GM12878 (cell line): Measurements from ENCODE around the gene KIF2A. TPM values are rescaled to one million over a fixed set of nuclear protein-coding genes. Genes with fewer than 3 reads are reported as not detected.

Experiments
- ATAC-seq: fragments of 200-7000 bp; cut with Tn5 transposase; 3 replicates; pipeline ENCODE4 v1.9.1; 2020; ENCODE audit warnings: mild to moderate bottlenecking, moderate library complexity
- BruUV-seq: library from RNA; stranded (reverse); fragments of 400-500 nt; replicated peaks from 2 replicates; lab custom pipeline; 2021; lab: Mats Ljungman, UMichigan
- CTCF ChIA-PET: fragments of 300-600 bp; sonication (Branson Sonifier 250); formaldehyde crosslinking; extraction: SDS; loops from one replicate; lab custom pipeline; 2021; ENCODE audit warnings: inconsistent platforms; lab: Yijun Ruan, JAX
- POLR2A ChIA-PET: fragments of 350-600 bp; formaldehyde crosslinking; extraction: SDS; loops from one replicate; lab custom pipeline; 2021; ENCODE audit warnings: inconsistent platforms; lab: Charles Lee
- RAD21 ChIA-PET: fragments of 300-600 bp; sonication (Branson Sonifier 250); formaldehyde crosslinking; loops from one replicate; lab custom pipeline; 2023; ENCODE audit warnings: antibody characterized with exemption; ENCODE audit not compliant: unreplicated experiment; lab: Charles Lee
- SMC1A ChIA-PET: fragments of 300-600 bp; sonication (Branson Sonifier 250); formaldehyde crosslinking; loops from one replicate; lab custom pipeline; 2023; ENCODE audit not compliant: unreplicated experiment, uncharacterized antibody; lab: Charles Lee
- DNase-seq: peaks from one replicate; pipeline ENCODE4 v3.0.0-alpha.2; 2011; ENCODE audit warnings: low read depth, low spot score
- FAIRE-seq: peaks from 3 replicates; lab custom pipeline; 2011; peaks lifted over from hg19 to GRCh38; lab: Jason Lieb, UNC
- H2AFZ ChIP-seq: 2 replicates; pipeline ENCODE4 v1.6.0; 2011; ENCODE audit warnings: low read depth, low read length, control low read depth; ENCODE audit not compliant: control insufficient read depth
- H3K27ac ChIP-seq: 2 replicates; pipeline ENCODE4 v1.5.1; 2011; ENCODE audit warnings: control low read depth; ENCODE audit not compliant: control insufficient read depth, insufficient read depth
- H3K27me3 ChIP-seq, 2 experiments: replicated peaks in 1 of 2; 2 replicates each; pipeline versions ENCODE4 v1.6.0 to v1.6.1; 2011; ENCODE audit warnings: low read length in 1 of 2; ENCODE audit not compliant: control insufficient read depth in 2 of 2, insufficient read depth in 2 of 2
- H3K36me3 ChIP-seq, 2 experiments: 2 replicates each; pipeline ENCODE4 v1.5.1; 2011; ENCODE audit warnings: low read length in 1 of 2; ENCODE audit not compliant: control insufficient read depth in 2 of 2, insufficient read depth in 2 of 2
- H3K4me1 ChIP-seq: 2 replicates; pipeline ENCODE4 v1.6.1; 2011; ENCODE audit warnings: mild to moderate bottlenecking, low read length, moderate library complexity, mixed read lengths; ENCODE audit not compliant: control insufficient read depth, insufficient read depth
- H3K4me2 ChIP-seq: 2 replicates; pipeline ENCODE4 v1.6.0; 2011; ENCODE audit warnings: control low read depth; ENCODE audit not compliant: control insufficient read depth, insufficient read depth
- H3K4me3 ChIP-seq: fragments of 200-600 bp; sonication (generic); 2 replicates; pipeline ENCODE4 v1.5.1; 2016
- H3K79me2 ChIP-seq: 2 replicates; pipeline ENCODE4 v1.6.0; 2011; ENCODE audit warnings: low read length; ENCODE audit not compliant: control insufficient read depth, insufficient read depth
- H3K9ac ChIP-seq: 2 replicates; pipeline ENCODE4 v1.8.0; 2011; ENCODE audit warnings: low read length, control low read depth, mixed read lengths; ENCODE audit not compliant: control insufficient read depth, insufficient read depth
- H3K9me3 ChIP-seq: replicated peaks from 3 replicates; pipeline ENCODE4 v1.5.1; 2011; ENCODE audit warnings: mild to moderate bottlenecking, low read length; ENCODE audit not compliant: control insufficient read depth, insufficient read depth
- H4K20me1 ChIP-seq: 2 replicates; pipeline ENCODE4 v1.6.0; 2011; ENCODE audit not compliant: control insufficient read depth, insufficient read depth
- BACH1 ChIP-seq: fragments of 450-650 bp; IDR thresholded peaks from 2 replicates; pipeline ENCODE4 v1.6.1; 2017; ENCODE audit warnings: mild to moderate bottlenecking, borderline replicate concordance
- BHLHE40 ChIP-seq, 2 experiments: fragments of 450-650 bp in 1 of 2; IDR thresholded peaks; 2 replicates each; pipeline ENCODE4 v1.6.1; 2011 to 2017; ENCODE audit warnings: low read depth in 2 of 2, borderline replicate concordance in 1 of 2, improper control_type of control experiment in 1 of 2, low read length in 1 of 2, mild to moderate bottlenecking in 1 of 2
- FOXM1 ChIP-seq: IDR thresholded peaks from 2 replicates; pipeline ENCODE4 v1.6.1; 2012; ENCODE audit warnings: low read depth, mild to moderate bottlenecking, inconsistent platforms, low read length, moderate library complexity
- MYB ChIP-seq: fragments of 150-350 bp; IDR thresholded peaks from 2 replicates; pipeline ENCODE4 v1.6.1; 2014; ENCODE audit warnings: mild to moderate bottlenecking, low read depth, low read length, borderline replicate concordance
- NRF1 ChIP-seq: conservative IDR thresholded peaks from 2 replicates; pipeline ENCODE4 v1.6.1; 2011; ENCODE audit warnings: mild to moderate bottlenecking, low read depth, low read length, improper control_type of control experiment
- PML ChIP-seq: IDR thresholded peaks from 2 replicates; pipeline ENCODE4 v1.6.1; 2012; ENCODE audit warnings: low read length, inconsistent platforms
- POLR2AphosphoS5 ChIP-seq: IDR thresholded peaks from 2 replicates; pipeline ENCODE4 v1.6.1; 2011; ENCODE audit warnings: mild to moderate bottlenecking, low read length, inconsistent platforms
- RB1 ChIP-seq: fragments of 450-650 bp; formaldehyde crosslinking; IDR thresholded peaks from 2 replicates; pipeline ENCODE4 v1.6.1; 2017; ENCODE audit warnings: mild to moderate bottlenecking, borderline replicate concordance
- SREBF1 ChIP-seq: IDR thresholded peaks from 2 replicates; pipeline ENCODE4 v1.6.1; 2012; ENCODE audit warnings: mild to moderate bottlenecking, low read length
- SRF ChIP-seq, 2 experiments: IDR thresholded peaks; 2 replicates each; pipeline ENCODE4 v1.6.1; 2011; ENCODE audit warnings: low read depth in 2 of 2, low read length in 2 of 2, mild to moderate bottlenecking in 1 of 2, moderate library complexity in 1 of 2
- YBX1 ChIP-seq: fragments of 450-650 bp; IDR thresholded peaks from 2 replicates; pipeline ENCODE4 v1.6.1; 2016; ENCODE audit warnings: antibody characterized with exemption
- YY1 ChIP-seq: IDR thresholded peaks from 2 replicates; pipeline ENCODE4 v1.6.1; 2011; ENCODE audit warnings: low read depth, mild to moderate bottlenecking, low read length
- ZBED1 ChIP-seq: IDR thresholded peaks from 2 replicates; pipeline ENCODE4 v1.6.1; 2016; ENCODE audit warnings: borderline replicate concordance
- WGBS: methylation state at CpG from one replicate; pipeline ENCODE4 v1.1.6; 2016; ENCODE audit warnings: low lambda C conversion rate; ENCODE audit not compliant: insufficient replicate concordance, insufficient coverage; ENCODE audit errors: missing lambda C conversion rate; 5-methylcytosine and 5-hydroxymethylcytosine counted together
- in situ Hi-C: fragments of 300-500 bp; cut with MboI; formaldehyde crosslinking; loops from 9 replicates; pipeline ENCODE4 v1.14.3; 2018; ENCODE audit warnings: mixed read lengths
- intact Hi-C: fragments of 100-400 bp; cut with micrococcal nuclease; formaldehyde crosslinking; loops from one replicate; pipeline ENCODE4 v1.14.2; 2022; ENCODE audit not compliant: unreplicated experiment
- polyA plus RNA-seq, 11 experiments: library from polyadenylated mRNA; depleted of rRNA in 4 of 11; unstranded in 6 of 11; stranded (reverse) in 5 of 11; fragments of >200 nt; fragmentation: Nextera tagmentation in 4 of 11; fragmentation: Illumina TruSeq in 1 of 11; extraction: Ambion mirVana in 4 of 11; extraction: Trizol in 1 of 11; gene quantifications; 1 replicate in 1 of 11; 2 replicates in 10 of 11; pipeline versions ENCODE4 v1.2.1 to v1.2.3, GENCODE V29; 2011 to 2016; ENCODE audit warnings: inconsistent platforms in 2 of 11, missing spikeins in 2 of 11, low read depth in 1 of 11
- total RNA-seq, 4 experiments: library from RNA; depleted of rRNA in 3 of 4; stranded (reverse); fragments of >200 nt in 3 of 4; fragmentation: Illumina TruSeq in 1 of 4; extraction: Trizol in 1 of 4; gene quantifications; 2 replicates each; pipeline versions ENCODE4 v1.2.1 to v1.2.3, GENCODE V29; 2013 to 2021
- TF ChIP-seq, protein P1 (sequence below): fragments of 450-650 bp; IDR thresholded peaks from 2 replicates; pipeline ENCODE4 v1.6.1; 2014; ENCODE audit warnings: mild to moderate bottlenecking
- TF ChIP-seq, protein P2 (sequence below): fragments of 450-650 bp; IDR thresholded peaks from 2 replicates; pipeline ENCODE4 v1.6.1; 2017; ENCODE audit warnings: low read depth, mild to moderate bottlenecking, moderate library complexity
- TF ChIP-seq, protein P3 (sequence below): fragments of 450-650 bp; IDR thresholded peaks from 2 replicates; pipeline ENCODE4 v1.6.1; 2016; ENCODE audit warnings: mild to moderate bottlenecking, moderate library complexity, borderline replicate concordance

The KIF2A gene
- total and polyA plus RNA-seq, 10 of the 15 experiments (the other 5 are each of a cell fraction or from before 2014, with no cell fraction given): 35.9 to 124 (median 80.1) TPM

DNA sequence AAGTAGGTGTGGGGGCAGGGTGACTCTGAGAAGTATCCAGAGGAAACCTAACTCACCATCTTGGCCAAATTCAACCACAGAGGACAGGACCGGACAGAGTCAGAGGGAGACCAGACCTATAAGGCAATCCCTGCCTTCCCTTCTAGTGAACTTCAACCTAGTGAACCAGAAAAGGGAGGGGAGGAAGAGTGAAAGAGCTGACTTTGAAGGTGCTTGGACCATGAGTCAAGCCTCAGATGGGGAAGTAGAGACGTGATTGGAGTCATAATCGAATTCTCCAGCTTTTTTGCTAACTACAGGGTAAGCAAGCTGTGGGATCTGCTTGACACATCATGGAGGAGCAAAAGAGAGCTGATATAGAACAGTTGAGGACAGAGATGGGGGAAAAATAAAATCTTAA, 18.8 kb upstream of the KIF2A start:
- H2AFZ ChIP-seq: no peak overlapping the region
- ChIA-PET CTCF (interaction anchor here (1.5 to 2.4 kb wide), 3 partner anchors 9 to 25 kb away, joined by 3 to 7 read pairs (median 3); no protein-coding TSS in a partner anchor), RAD21 (interaction anchor here (1.1 kb wide), 1 partner anchor 18 kb away, joined by 3 read pairs; the partner anchor contains the start of gene KIF2A), POLR2A (interaction anchor here (1.1 to 2.0 kb wide), 2 partner anchors 18 to 117 kb away, joined by 3 to 11 read pairs; partner anchors contain the start of genes DIMT1 and KIF2A), SMC1A (interaction anchor here (0.7 to 2.3 kb wide), 4 partner anchors 10 to 117 kb away, joined by 3 to 16 read pairs (median 4); partner anchors contain the start of gene DIMT1)
- intact Hi-C loops (no loop called here), in situ Hi-C loops (no loop called here)
- H3K9me3 ChIP-seq: peaks cover 8% of the 10 kb centered on the region; the same call in 2 of the 3 replicates
- H3K79me2 ChIP-seq: no peaks in the 10 kb centered on the region
- no peak overlapping the region for H3K9ac ChIP-seq
- no peak overlapping the region for H3K4me2 ChIP-seq
- no peak overlapping the region for H3K4me3 ChIP-seq
- no TSS peak for BruUV-seq
- no peaks in the 10 kb centered on the region for H4K20me1 ChIP-seq
- DNase-seq (no peak), FAIRE-seq (no peak), ATAC-seq (no peak)
- no peaks in the 10 kb centered on the region for H3K36me3 ChIP-seq
- 64% methylated on average over 3 of the region's 3 CpGs for WGBS
- H3K4me1 ChIP-seq: peaks cover 12% of the 10 kb centered on the region
- TF ChIP-seq BHLHE40 (IDR thresholded peaks at IDR 0.05; ENCODE audit: borderline replicate concordance in 1 of 2, low read depth in 2 of 2, low read length in 1 of 2) (no peak), ZBED1 (no peak), BACH1 (no peak), FOXM1 (no peak), RB1 (no peak), YBX1 (no peak), POLR2AphosphoS5 (no peak), PML (no peak), YY1 (no peak), NRF1 (no peak), MYB (no peak), SRF (IDR thresholded peaks at IDR 0.05; ENCODE audit: low read depth in 2 of 2, low read length in 2 of 2) (no peak), SREBF1 (no peak)
- TF ChIP-seq, protein P1, sequence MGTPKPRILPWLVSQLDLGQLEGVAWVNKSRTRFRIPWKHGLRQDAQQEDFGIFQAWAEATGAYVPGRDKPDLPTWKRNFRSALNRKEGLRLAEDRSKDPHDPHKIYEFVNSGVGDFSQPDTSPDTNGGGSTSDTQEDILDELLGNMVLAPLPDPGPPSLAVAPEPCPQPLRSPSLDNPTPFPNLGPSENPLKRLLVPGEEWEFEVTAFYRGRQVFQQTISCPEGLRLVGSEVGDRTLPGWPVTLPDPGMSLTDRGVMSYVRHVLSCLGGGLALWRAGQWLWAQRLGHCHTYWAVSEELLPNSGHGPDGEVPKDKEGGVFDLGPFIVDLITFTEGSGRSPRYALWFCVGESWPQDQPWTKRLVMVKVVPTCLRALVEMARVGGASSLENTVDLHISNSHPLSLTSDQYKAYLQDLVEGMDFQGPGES: no peak
- TF ChIP-seq, protein P2, sequence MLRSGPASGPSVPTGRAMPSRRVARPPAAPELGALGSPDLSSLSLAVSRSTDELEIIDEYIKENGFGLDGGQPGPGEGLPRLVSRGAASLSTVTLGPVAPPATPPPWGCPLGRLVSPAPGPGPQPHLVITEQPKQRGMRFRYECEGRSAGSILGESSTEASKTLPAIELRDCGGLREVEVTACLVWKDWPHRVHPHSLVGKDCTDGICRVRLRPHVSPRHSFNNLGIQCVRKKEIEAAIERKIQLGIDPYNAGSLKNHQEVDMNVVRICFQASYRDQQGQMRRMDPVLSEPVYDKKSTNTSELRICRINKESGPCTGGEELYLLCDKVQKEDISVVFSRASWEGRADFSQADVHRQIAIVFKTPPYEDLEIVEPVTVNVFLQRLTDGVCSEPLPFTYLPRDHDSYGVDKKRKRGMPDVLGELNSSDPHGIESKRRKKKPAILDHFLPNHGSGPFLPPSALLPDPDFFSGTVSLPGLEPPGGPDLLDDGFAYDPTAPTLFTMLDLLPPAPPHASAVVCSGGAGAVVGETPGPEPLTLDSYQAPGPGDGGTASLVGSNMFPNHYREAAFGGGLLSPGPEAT: no peak
- TF ChIP-seq, protein P3, sequence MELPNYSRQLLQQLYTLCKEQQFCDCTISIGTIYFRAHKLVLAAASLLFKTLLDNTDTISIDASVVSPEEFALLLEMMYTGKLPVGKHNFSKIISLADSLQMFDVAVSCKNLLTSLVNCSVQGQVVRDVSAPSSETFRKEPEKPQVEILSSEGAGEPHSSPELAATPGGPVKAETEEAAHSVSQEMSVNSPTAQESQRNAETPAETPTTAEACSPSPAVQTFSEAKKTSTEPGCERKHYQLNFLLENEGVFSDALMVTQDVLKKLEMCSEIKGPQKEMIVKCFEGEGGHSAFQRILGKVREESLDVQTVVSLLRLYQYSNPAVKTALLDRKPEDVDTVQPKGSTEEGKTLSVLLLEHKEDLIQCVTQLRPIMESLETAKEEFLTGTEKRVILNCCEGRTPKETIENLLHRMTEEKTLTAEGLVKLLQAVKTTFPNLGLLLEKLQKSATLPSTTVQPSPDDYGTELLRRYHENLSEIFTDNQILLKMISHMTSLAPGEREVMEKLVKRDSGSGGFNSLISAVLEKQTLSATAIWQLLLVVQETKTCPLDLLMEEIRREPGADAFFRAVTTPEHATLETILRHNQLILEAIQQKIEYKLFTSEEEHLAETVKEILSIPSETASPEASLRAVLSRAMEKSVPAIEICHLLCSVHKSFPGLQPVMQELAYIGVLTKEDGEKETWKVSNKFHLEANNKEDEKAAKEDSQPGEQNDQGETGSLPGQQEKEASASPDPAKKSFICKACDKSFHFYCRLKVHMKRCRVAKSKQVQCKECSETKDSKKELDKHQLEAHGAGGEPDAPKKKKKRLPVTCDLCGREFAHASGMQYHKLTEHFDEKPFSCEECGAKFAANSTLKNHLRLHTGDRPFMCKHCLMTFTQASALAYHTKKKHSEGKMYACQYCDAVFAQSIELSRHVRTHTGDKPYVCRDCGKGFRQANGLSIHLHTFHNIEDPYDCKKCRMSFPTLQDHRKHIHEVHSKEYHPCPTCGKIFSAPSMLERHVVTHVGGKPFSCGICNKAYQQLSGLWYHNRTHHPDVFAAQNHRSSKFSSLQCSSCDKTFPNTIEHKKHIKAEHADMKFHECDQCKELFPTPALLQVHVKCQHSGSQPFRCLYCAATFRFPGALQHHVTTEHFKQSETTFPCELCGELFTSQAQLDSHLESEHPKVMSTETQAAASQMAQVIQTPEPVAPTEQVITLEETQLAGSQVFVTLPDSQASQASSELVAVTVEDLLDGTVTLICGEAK: no peak
- no peak overlapping the region for H3K27ac ChIP-seq
- no peaks in the 10 kb centered on the region for H3K27me3 ChIP-seq
